Nephron progenitor cell (in vitro differentiated cells): ENCODE results near the gene SPDYC.
A peak's percentile ranks its signal among the peaks of the same experiment; 100 is the strongest.
"Not testable (repeated sequence)": the region's sequence is repeated elsewhere in the genome, so short reads cannot be mapped to it uniquely, and the experiment has no call there.

Experiments
- DNase-seq: peaks from one replicate; pipeline ENCODE4 v3.0.0; 2021
- H3K27ac Mint-ChIP-seq: 2 replicates; pipeline ENCODE4 v1.8.0; 2021; ENCODE audit warnings: mild to moderate bottlenecking, moderate library complexity, mixed read lengths
- H3K27me3 Mint-ChIP-seq: 2 replicates; pipeline ENCODE4 v1.8.0; 2021; ENCODE audit warnings: mild to moderate bottlenecking, low read depth, mixed read lengths; ENCODE audit not compliant: poor library complexity
- H3K36me3 Mint-ChIP-seq: 2 replicates; pipeline ENCODE4 v1.8.0; 2021; ENCODE audit warnings: low read depth, mixed read lengths
- H3K4me1 Mint-ChIP-seq: 2 replicates; pipeline ENCODE4 v1.8.0; 2021; ENCODE audit warnings: mixed read lengths
- H3K4me3 Mint-ChIP-seq: 2 replicates; pipeline ENCODE4 v1.8.0; 2021; ENCODE audit warnings: mild to moderate bottlenecking, moderate library complexity, mixed read lengths
- H3K9me3 Mint-ChIP-seq: 2 replicates; pipeline ENCODE4 v1.8.0; 2021; ENCODE audit warnings: mild to moderate bottlenecking, moderate library complexity, mixed read lengths
- CTCF ChIP-seq: fragments of 200-600 bp; sonication (generic); IDR thresholded peaks from 2 replicates; pipeline ENCODE4 v1.5.0; 2021; ENCODE audit warnings: antibody characterized with exemption

SPDYC gene

GRCh38 chr11:65169164-65169641, 830 bp upstream of the SPDYC start:
- no peak for DNase-seq
- Mint-ChIP-seq H3K27ac (peak overlapping the region; percentile 83), H3K4me1 (peaks cover 35% of the 10 kb centered on the region), H3K27me3 (peaks cover 6% of the 10 kb centered on the region), H3K9me3 (no peaks in the 10 kb centered on the region), H3K36me3 (no peaks in the 10 kb centered on the region), H3K4me3 (no peak overlapping the region)
- no peak for TF ChIP-seq CTCF

GRCh38 chr11:65172600-65172999, 2.6 kb downstream of the SPDYC start:
- H3K36me3 Mint-ChIP-seq, result no peaks in the 10 kb centered on the region
- H3K27ac Mint-ChIP-seq, result no peak overlapping the region
- H3K4me1 Mint-ChIP-seq, result peaks cover 28% of the 10 kb centered on the region
- no peaks in the 10 kb centered on the region for H3K9me3 Mint-ChIP-seq
- no peak for TF ChIP-seq CTCF
- no peak for DNase-seq
- no peak overlapping the region for H3K4me3 Mint-ChIP-seq
- H3K27me3 Mint-ChIP-seq, result peaks cover 14% of the 10 kb centered on the region

GRCh38 chr11:65174571-65175010, 4.6 kb downstream of the SPDYC start:
- not testable (repeated sequence) for H3K27ac Mint-ChIP-seq, DNase-seq, H3K4me3 Mint-ChIP-seq, H3K36me3 Mint-ChIP-seq, H3K9me3 Mint-ChIP-seq
- Mint-ChIP-seq H3K27me3 (peaks cover 27% of the 10 kb centered on the region), H3K4me1 (peaks cover 15% of the 10 kb centered on the region)

GRCh38 chr11:65180877-65181568, 11.0 kb downstream of the SPDYC start:
- Mint-ChIP-seq H3K4me3 (peak overlapping the region; percentile 83), H3K9me3 (no peaks in the 10 kb centered on the region), H3K27me3 (peaks cover 22% of the 10 kb centered on the region), H3K36me3 (no peaks in the 10 kb centered on the region), H3K4me1 (peaks cover 24% of the 10 kb centered on the region), H3K27ac (no peak overlapping the region)
- peak; percentile 67 for TF ChIP-seq CTCF
- peak; percentile 90 for DNase-seq

DNA sequence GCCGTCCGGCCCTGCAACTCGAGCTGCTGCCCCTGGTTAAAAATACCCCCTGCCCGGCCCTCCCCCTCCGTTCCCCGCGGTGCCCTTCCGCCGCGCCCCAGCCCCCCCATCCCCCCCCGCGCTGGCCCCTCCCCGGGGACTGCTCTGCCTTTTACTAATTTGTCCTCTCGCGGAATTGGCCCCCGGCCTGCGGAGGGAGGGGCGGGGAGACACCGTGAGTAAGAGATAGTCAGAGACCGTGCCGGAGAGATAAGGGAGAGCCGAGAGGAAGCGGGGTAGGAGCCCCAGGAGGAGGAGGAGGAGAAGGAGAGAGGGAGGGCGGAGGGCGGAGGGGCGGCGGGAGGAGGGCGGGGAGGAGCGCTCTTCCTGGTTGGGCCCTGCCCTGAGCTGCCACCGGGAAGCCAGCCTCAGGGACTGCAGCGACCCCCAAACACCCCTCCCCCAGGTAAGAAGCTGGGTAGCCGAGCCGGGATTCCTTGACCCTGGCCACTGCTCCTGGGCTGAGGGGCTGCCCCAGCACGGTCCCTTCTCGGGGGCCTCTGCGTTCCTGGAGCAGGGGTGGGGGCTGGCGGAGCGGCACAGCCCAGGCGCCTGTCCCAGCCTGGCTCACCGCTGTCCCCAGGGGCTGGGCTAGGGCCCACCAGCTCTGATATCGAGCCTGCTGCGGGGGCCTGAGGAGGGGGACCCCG, 11.7 kb downstream of the SPDYC start, which contains the start of gene CAPN1:
TSS of gene CAPN1 (plus strand) at position 360 of the 689 bp plus-strand sequence. CDS start 774 bp downstream, outside the sequence.
- Mint-ChIP-seq H3K27me3 (peaks cover 22% of the 10 kb centered on the region), H3K4me1 (peaks cover 24% of the 10 kb centered on the region), H3K27ac (no peak within 1 kb of the TSS), H3K9me3 (no peaks in the 10 kb centered on the region), H3K36me3 (peaks cover 5% of the 10 kb centered on the region), H3K4me3 (peak within 1 kb of the TSS; percentile 87)
- peak; percentile 55 for DNase-seq
- TF ChIP-seq CTCF, result no peak

GRCh38 chr11:65182258-65183170, 12.5 kb downstream of the SPDYC start:
- Mint-ChIP-seq H3K27ac (no peak overlapping the region), H3K4me1 (peaks cover 24% of the 10 kb centered on the region), H3K4me3 (peak overlapping the region; percentile 87), H3K36me3 (peaks cover 6% of the 10 kb centered on the region), H3K9me3 (no peaks in the 10 kb centered on the region), H3K27me3 (peaks cover 19% of the 10 kb centered on the region)
- no peak for TF ChIP-seq CTCF
- no peak for DNase-seq
